GM10266 (cell line): ENCODE measurements around the gene CHCHD6.

Experiments used
- DNase-seq: peaks from one replicate; pipeline ENCODE4 v3.0.0; 2012; ENCODE audit errors: extremely low spot score
- TF ChIP-seq, protein P1 (sequence below): IDR thresholded peaks from 2 replicates; pipeline ENCODE4 v1.5.1; 2012; ENCODE audit warnings: mild to moderate bottlenecking, low read depth; ENCODE audit not compliant: control insufficient read depth, insufficient read depth; ENCODE audit errors: missing control alignments

CHCHD6 gene

DNA sequence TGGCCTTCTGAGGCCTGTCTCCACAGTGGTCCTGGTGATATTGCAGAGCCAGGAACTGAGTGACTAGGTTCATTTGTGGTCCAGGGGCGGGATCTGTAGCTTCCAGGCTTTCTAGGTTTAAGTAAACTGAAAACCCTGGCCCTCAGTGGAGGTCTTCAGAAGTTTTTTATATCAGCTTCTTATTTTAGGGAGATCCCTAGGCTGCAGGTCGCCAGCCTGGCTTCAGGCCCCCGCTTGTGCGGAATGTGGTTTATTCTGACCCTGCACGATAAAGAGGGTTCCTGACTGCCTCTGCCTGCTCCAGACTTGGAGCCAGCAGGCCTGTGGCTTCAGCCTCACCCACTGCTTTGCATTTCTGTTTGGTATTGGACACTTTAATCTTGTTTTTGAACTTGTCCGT is 145.0 kb downstream of the CHCHD6 start:
- no peak for DNase-seq
- TF ChIP-seq, protein P1, sequence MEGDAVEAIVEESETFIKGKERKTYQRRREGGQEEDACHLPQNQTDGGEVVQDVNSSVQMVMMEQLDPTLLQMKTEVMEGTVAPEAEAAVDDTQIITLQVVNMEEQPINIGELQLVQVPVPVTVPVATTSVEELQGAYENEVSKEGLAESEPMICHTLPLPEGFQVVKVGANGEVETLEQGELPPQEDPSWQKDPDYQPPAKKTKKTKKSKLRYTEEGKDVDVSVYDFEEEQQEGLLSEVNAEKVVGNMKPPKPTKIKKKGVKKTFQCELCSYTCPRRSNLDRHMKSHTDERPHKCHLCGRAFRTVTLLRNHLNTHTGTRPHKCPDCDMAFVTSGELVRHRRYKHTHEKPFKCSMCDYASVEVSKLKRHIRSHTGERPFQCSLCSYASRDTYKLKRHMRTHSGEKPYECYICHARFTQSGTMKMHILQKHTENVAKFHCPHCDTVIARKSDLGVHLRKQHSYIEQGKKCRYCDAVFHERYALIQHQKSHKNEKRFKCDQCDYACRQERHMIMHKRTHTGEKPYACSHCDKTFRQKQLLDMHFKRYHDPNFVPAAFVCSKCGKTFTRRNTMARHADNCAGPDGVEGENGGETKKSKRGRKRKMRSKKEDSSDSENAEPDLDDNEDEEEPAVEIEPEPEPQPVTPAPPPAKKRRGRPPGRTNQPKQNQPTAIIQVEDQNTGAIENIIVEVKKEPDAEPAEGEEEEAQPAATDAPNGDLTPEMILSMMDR = no peak

DNA sequence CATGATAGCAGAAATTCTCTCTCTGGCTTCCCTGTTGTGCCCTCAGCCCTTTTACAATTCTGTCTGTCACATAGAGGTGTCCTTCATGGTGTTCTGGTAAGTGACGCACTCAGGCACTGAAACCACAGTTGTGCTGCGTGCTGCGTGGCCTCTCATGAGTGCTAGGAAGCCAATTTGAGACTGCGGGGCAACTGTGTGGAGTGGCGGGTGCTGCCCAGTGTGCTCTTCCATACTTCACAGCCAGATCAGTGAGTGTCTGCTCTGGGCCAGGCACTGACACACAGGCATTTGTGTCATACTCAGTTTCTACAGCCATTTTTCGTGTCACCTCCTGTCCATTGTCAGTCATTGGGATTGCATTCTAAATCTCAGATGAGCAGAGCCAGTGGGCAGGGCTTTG is 145.7 kb downstream of the CHCHD6 start:
- no peak for DNase-seq
- TF ChIP-seq, protein P1 = no peak

GRCh38 chr3:126850370-126851085 is 146.5 kb downstream of the CHCHD6 start:
- TF ChIP-seq, protein P1 = no peak
- DNase-seq = no peak

GRCh38 chr3:126851382-126851781 is 147.3 kb downstream of the CHCHD6 start:
- DNase-seq = no peak
- TF ChIP-seq, protein P1 = no peak

DNA sequence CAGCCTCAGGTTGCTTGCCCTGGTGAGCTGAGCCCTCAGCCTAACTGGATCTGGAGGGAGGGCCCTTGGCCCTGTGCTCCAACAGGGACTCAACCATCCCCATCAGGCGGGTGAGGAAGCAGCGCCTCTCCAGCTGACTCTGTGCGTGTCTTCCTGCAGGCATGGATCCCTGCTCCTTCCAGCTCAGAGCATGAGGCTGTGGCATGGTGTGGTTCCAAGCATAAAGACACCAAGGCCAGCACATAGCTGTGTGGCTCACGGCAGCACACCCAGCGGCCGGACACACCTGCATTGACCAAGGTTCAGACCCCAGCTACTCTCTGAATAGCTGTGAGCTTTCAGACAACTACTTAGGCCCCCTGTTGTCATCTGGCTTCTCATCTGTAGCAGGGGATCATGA is 147.9 kb downstream of the CHCHD6 start:
- DNase-seq = no peak

GRCh38 chr3:126852511-126852910 is 148.5 kb downstream of the CHCHD6 start:
- DNase-seq = no peak
- TF ChIP-seq, protein P1 = no peak

More for the DNA sequence above, 147.9 kb downstream of the CHCHD6 start:
- TF ChIP-seq, protein P1 = no peak

DNA sequence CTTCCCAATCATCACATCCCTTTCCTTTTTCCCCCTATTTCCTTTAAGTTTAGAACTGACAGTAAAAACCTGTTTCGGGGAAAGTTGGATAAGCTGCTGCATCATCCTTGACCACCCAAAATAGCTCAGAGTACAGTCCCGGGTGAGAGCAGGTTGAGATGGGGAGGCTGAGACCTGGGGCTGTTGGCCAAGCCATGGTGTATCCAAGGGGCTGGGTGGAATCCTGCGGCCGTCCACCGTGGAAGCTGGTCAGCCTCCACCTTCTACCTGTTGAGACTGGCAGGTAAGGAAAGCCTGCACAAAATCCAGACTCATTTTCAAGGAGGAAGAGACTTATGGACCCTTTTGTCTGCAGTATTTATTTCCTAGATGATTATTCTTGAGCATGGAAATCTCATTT is 150.6 kb downstream of the CHCHD6 start:
- TF ChIP-seq, protein P1 = no peak
- no peak for DNase-seq
